NT2/D1 (cell line): ENCODE data around the gene YJEFN3.

Source experiments
- SUZ12 ChIP-seq: IDR thresholded peaks from 2 replicates; pipeline ENCODE4 v1.6.1; 2011; ENCODE audit not compliant: insufficient read length, insufficient read depth; ENCODE audit errors: extremely low read depth
- YY1 ChIP-seq: IDR thresholded peaks from 2 replicates; pipeline ENCODE4 v1.6.1; 2011; ENCODE audit not compliant: insufficient read length, insufficient read depth
- ZNF274 ChIP-seq: IDR thresholded peaks from 2 replicates; pipeline ENCODE4 v1.6.1; 2011; ENCODE audit warnings: mild to moderate bottlenecking, low read depth, low read length

GRCh38 chr19:19549804-19550464 lies 21.2 kb downstream of the YJEFN3 start:
- TF ChIP-seq SUZ12, result no peak
- TF ChIP-seq YY1, result no peak
- TF ChIP-seq ZNF274, result no peak
